Liver (tissue), 3 donors: Measurements from ENCODE around the gene MEG3.

ENCODE experiments used
- ATF3 ChIP-seq: IDR thresholded peaks from 2 replicates; pipeline ENCODE4 v1.6.1; 2016; ENCODE audit warnings: antibody characterized with exemption
- CTCF ChIP-seq: fragments of 150-350 bp; IDR thresholded peaks from 2 replicates; pipeline ENCODE4 v1.5.1; 2017; ENCODE audit warnings: improper control_type of control experiment, low read depth, low read length; ENCODE audit not compliant: missing input control
- FOXA1 ChIP-seq: IDR thresholded peaks from 2 replicates; pipeline ENCODE4 v1.6.1; 2016; ENCODE audit warnings: antibody characterized with exemption
- GABPA ChIP-seq, 2 donors: IDR thresholded peaks in 1 of 2; conservative IDR thresholded peaks in 1 of 2; 2 replicates each; pipeline ENCODE4 v1.6.1; 2016; ENCODE audit warnings: antibody characterized with exemption in 2 of 2, mild to moderate bottlenecking in 1 of 2, moderate library complexity in 1 of 2
- HNF4G ChIP-seq: IDR thresholded peaks from 2 replicates; pipeline ENCODE4 v1.6.1; 2016; ENCODE audit warnings: antibody characterized with exemption
- MAX ChIP-seq: IDR thresholded peaks from 2 replicates; pipeline ENCODE4 v1.6.1; 2016; ENCODE audit warnings: antibody characterized with exemption
- RAD21 ChIP-seq, 2 donors: IDR thresholded peaks; 2 replicates each; pipeline ENCODE4 v1.6.1; 2016; ENCODE audit warnings: antibody characterized with exemption in 2 of 2, mild to moderate bottlenecking in 2 of 2
- RXRA ChIP-seq, 2 donors: IDR thresholded peaks; 2 replicates each; pipeline ENCODE4 v1.6.1; 2017 to 2018; ENCODE audit warnings: antibody characterized with exemption in 2 of 2, mild to moderate bottlenecking in 1 of 2
- donor health status: healthy.
- donor health status: healthy.

- TF ChIP-seq RAD21 (IDR thresholded peaks at IDR 0.05): no peak
- no peak for TF ChIP-seq MAX
- TF ChIP-seq CTCF: no peak
- TF ChIP-seq FOXA1: no peak
- no peak for TF ChIP-seq RXRA (IDR thresholded peaks at IDR 0.05)
- no peak for TF ChIP-seq ATF3
- TF ChIP-seq HNF4G: no peak
- no peak for TF ChIP-seq GABPA (IDR thresholded peaks at IDR 0.05 in 1 of 2, conservative IDR thresholded peaks at IDR 0.05 in 1 of 2)
Observed at GRCh38 chr14:100836311-100836805, 10.4 kb downstream of the MEG3 start.
